Karpas-422 (cell line): ENCODE results near the gene MESP2. TPM values are rescaled to one million over a fixed set of nuclear protein-coding genes. Genes with fewer than 3 reads are reported as not detected.

ENCODE experiments used
- DNase-seq: peaks from one replicate; pipeline ENCODE4 v3.0.0-alpha.2; 2015
- H2AFZ ChIP-seq: fragments of 200-600 bp; sonication (generic); 2 replicates; pipeline ENCODE4 v1.6.1; 2014; ENCODE audit warnings: antibody characterized with exemption, low read length, mixed read lengths
- H3K27ac ChIP-seq: fragments of 200-600 bp; sonication (generic); 2 replicates; pipeline ENCODE4 v1.5.1; 2014; ENCODE audit warnings: mild to moderate bottlenecking, low read length, moderate library complexity
- H3K27me3 ChIP-seq: fragments of 200-600 bp; sonication (generic); 2 replicates; pipeline ENCODE4 v1.6.1; 2014; ENCODE audit warnings: low read length, mixed read lengths
- H3K36me3 ChIP-seq: fragments of 200-600 bp; sonication (generic); 2 replicates; pipeline ENCODE4 v1.6.1; 2014; ENCODE audit warnings: low read length, mixed read lengths; ENCODE audit not compliant: insufficient read depth
- H3K4me1 ChIP-seq: fragments of 200-600 bp; sonication (generic); 2 replicates; pipeline ENCODE4 v1.6.1; 2014; ENCODE audit warnings: mild to moderate bottlenecking, low read length, mixed read lengths
- H3K4me2 ChIP-seq: fragments of 200-600 bp; sonication (generic); 2 replicates; pipeline ENCODE4 v1.6.1; 2014; ENCODE audit warnings: low read length, low read depth, mild to moderate bottlenecking; ENCODE audit not compliant: poor library complexity, severe bottlenecking
- H3K4me3 ChIP-seq: fragments of 200-600 bp; sonication (generic); 2 replicates; pipeline ENCODE4 v1.5.1; 2014; ENCODE audit warnings: mild to moderate bottlenecking, antibody characterized with exemption, low read length, mixed read lengths
- H3K79me2 ChIP-seq: fragments of 200-600 bp; sonication (generic); 2 replicates; pipeline ENCODE4 v1.6.1; 2014; ENCODE audit warnings: mild to moderate bottlenecking, low read length, mixed read lengths
- H3K9ac ChIP-seq: fragments of 200-600 bp; sonication (generic); 2 replicates; pipeline ENCODE4 v1.6.0; 2014; ENCODE audit warnings: low read length
- H3K9me2 ChIP-seq: fragments of 200-600 bp; sonication (generic), shearing (Covaris generic); replicated peaks from 2 replicates; pipeline ENCODE4 v1.6.0; 2014; ENCODE audit warnings: mild to moderate bottlenecking, low read length, moderate library complexity; ENCODE audit not compliant: insufficient read depth
- H3K9me3 ChIP-seq: fragments of 300-700, 200-600 bp; sonication (generic); 2 replicates; pipeline ENCODE4 v1.6.1; 2014; ENCODE audit warnings: low read length, mixed read lengths
- H4K20me1 ChIP-seq: fragments of 200-600 bp; sonication (generic); 2 replicates; pipeline ENCODE4 v1.6.1; 2014; ENCODE audit warnings: mild to moderate bottlenecking, antibody characterized with exemption, low read length, low read depth; ENCODE audit not compliant: insufficient read depth
- total RNA-seq: library from RNA; depleted of rRNA; stranded (reverse); fragments of >200 nt; shearing (Covaris generic); gene quantifications from 2 replicates; pipeline ENCODE4 v1.2.3, GENCODE V29; 2014; ENCODE audit warnings: low replicate concordance

Gene MESP2
- total RNA-seq, 1 experiment from 2014 or later: not detected

DNA sequence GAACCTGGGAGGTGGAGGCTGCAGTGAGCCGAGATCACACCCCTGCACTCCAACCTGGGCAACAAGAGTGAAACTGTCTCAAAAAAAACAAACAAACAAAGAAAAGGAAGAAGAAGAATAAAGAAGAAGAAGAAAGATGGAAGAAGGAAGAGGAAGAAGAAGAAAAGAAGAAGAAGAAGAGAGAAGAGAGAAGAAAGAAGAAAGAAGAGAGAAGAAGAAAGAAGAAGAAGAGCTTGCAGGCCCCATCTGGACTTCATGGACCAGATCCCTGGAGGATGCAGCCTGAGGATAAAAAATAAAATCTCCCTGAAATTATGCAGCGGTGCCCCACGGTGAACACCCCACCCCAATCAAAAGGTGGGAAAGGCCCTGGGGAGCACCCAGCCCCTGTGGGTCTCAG is 16.3 kb upstream of the MESP2 start:
- Histone ChIP-seq H3K9me3 (no peaks in the 10 kb centered on the region), H3K4me2 (no peak overlapping the region), H3K4me1 (no peaks in the 10 kb centered on the region), H3K27me3 (no peaks in the 10 kb centered on the region), H3K9ac (no peak overlapping the region), H3K79me2 (no peaks in the 10 kb centered on the region), H3K27ac (no peak overlapping the region), H3K9me2 (no peaks in the 10 kb centered on the region), H4K20me1 (no peaks in the 10 kb centered on the region), H3K36me3 (no peaks in the 10 kb centered on the region), H3K4me3 (no peak overlapping the region), H2AFZ (no peak overlapping the region)
- no peak for DNase-seq

DNA sequence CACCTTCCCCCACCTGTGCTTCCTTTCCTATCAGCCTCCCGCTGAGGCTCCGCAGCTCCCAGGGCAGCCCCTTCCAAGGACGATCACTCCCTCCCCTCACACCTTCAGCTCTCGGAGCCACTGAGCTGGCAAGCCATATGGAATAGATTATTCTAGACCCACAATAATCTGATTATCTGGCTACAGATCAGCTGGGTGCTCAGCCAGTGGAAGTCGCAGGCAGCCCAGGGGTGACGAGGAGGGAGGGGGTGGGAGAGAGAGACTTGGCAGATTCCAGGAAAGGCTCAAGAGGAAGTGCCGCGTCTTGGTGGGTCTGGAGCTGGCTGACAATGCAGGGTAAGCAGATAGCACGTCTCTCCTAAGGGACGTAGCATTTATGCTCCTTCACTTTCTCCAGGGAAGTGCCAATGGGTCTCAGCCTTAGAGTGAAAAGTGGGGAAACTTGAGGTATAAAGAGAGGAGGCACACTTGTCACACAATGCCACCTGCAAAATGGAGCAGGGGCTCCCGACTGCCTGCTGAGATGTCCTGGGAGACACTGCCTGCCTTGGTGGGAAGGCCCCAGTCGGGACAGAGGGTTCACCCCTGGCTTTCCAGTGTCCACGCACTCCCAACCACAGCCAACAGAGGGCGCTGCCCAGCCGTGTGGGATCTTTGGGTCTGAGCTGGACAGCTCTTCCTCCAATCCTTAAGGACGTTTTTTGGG is 15.7 kb upstream of the MESP2 start:
- no peaks in the 10 kb centered on the region for H3K9me2 ChIP-seq
- H3K4me1 ChIP-seq: no peaks in the 10 kb centered on the region
- H3K9me3 ChIP-seq: no peaks in the 10 kb centered on the region
- no peak overlapping the region for H2AFZ ChIP-seq
- no peaks in the 10 kb centered on the region for H3K36me3 ChIP-seq
- no peak overlapping the region for H3K4me3 ChIP-seq
- no peaks in the 10 kb centered on the region for H3K27me3 ChIP-seq
- H3K4me2 ChIP-seq: no peak overlapping the region
- no peak overlapping the region for H3K9ac ChIP-seq
- no peaks in the 10 kb centered on the region for H4K20me1 ChIP-seq
- peak; percentile 90 for DNase-seq
- H3K79me2 ChIP-seq: no peaks in the 10 kb centered on the region
- no peak overlapping the region for H3K27ac ChIP-seq

DNA sequence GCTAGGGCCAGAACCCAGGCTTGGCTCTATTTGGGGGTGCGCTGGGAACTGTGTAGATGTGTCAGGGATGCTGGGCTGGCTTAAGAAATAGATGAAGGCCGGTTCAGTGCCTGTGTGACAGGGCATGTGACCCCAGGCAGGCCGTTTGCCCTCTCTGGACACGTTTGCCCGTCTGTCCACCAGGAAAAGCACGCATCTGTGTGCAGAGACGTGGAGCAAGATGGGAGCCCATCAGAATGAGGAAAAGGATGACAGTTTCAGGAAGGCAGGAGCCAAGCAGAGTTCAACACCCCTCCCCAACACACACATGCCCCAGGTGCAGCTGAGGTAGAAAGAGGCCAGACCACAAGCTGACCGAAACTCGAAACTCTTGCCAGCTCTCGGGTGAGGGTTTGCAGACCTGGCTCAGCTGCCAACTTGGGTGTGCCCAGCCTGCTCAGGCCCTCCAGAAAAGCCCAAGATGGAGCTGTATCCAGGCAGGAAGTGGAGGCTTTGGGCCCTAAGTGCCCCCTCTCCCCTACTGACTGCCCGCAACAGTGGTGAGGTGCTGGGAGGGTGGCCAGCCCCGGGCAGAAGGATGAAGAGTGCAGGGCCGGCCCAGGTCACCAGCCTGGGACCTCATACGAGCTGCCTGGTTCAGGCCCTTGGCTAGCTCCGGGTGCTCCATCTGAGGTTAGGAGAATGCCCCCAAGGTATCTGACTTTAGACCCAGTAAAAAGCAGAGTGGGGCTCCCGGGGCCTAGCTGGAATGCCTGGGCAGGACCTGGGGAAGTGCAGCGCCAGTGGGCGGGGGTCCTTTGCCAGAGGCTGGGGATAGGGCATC is 14.9 kb upstream of the MESP2 start:
- H3K9me2 ChIP-seq: no peaks in the 10 kb centered on the region
- no peaks in the 10 kb centered on the region for H3K27me3 ChIP-seq
- no peaks in the 10 kb centered on the region for H3K9me3 ChIP-seq
- H3K79me2 ChIP-seq: no peaks in the 10 kb centered on the region
- no peaks in the 10 kb centered on the region for H3K36me3 ChIP-seq
- H3K4me3 ChIP-seq: no peak overlapping the region
- H3K27ac ChIP-seq: no peak overlapping the region
- H3K9ac ChIP-seq: no peak overlapping the region
- no peak overlapping the region for H2AFZ ChIP-seq
- H3K4me2 ChIP-seq: no peak overlapping the region
- no peaks in the 10 kb centered on the region for H4K20me1 ChIP-seq
- H3K4me1 ChIP-seq: no peaks in the 10 kb centered on the region
- no peak for DNase-seq

DNA sequence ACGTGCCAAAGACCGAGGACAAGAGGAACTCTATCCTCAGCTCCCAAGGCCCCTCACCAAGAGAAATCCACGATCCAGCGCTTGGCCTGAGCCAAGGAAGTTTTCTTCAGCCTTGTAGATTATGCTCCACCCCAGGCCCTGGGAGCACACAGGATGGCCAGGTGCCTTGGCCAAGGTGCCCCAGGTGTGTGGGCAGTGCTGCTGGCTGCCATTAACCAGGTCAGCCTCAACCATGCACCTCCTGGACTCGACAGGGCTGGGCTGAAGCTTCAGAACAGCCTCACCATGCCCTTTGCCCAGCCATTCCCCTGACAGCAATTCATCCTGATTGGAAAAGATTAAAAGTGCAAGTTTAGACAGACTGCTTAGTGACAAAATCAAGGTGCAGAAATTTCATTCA is 14.2 kb upstream of the MESP2 start:
- H3K4me3 ChIP-seq: no peak overlapping the region
- H3K79me2 ChIP-seq: no peaks in the 10 kb centered on the region
- no peaks in the 10 kb centered on the region for H3K9me2 ChIP-seq
- no peak overlapping the region for H3K9ac ChIP-seq
- H3K4me1 ChIP-seq: no peaks in the 10 kb centered on the region
- no peak for DNase-seq
- H3K4me2 ChIP-seq: no peak overlapping the region
- no peak overlapping the region for H3K27ac ChIP-seq
- no peak overlapping the region for H2AFZ ChIP-seq
- H4K20me1 ChIP-seq: no peaks in the 10 kb centered on the region
- H3K9me3 ChIP-seq: no peaks in the 10 kb centered on the region
- no peaks in the 10 kb centered on the region for H3K36me3 ChIP-seq
- H3K27me3 ChIP-seq: no peaks in the 10 kb centered on the region

DNA sequence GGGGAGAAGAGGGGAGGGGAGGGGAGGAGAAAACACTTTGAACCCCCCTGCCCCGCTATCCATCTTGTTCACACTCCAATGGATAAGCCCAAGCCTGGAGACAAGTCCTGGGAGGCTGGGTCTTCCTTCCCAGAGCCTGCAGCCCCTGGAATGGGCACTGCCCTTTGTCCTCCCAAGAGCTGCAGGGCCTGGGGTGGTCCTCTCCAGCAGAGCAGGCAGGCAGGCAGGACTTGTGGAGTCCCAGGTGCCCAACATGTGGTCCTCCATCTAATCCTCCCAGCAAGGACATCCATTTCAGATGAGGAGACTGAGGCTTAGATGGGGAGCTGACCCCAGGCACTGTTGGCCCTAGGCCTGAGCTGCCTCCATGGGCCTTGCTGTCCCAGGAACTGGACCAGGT is 10.4 kb upstream of the MESP2 start:
- no peaks in the 10 kb centered on the region for H3K79me2 ChIP-seq

DNA sequence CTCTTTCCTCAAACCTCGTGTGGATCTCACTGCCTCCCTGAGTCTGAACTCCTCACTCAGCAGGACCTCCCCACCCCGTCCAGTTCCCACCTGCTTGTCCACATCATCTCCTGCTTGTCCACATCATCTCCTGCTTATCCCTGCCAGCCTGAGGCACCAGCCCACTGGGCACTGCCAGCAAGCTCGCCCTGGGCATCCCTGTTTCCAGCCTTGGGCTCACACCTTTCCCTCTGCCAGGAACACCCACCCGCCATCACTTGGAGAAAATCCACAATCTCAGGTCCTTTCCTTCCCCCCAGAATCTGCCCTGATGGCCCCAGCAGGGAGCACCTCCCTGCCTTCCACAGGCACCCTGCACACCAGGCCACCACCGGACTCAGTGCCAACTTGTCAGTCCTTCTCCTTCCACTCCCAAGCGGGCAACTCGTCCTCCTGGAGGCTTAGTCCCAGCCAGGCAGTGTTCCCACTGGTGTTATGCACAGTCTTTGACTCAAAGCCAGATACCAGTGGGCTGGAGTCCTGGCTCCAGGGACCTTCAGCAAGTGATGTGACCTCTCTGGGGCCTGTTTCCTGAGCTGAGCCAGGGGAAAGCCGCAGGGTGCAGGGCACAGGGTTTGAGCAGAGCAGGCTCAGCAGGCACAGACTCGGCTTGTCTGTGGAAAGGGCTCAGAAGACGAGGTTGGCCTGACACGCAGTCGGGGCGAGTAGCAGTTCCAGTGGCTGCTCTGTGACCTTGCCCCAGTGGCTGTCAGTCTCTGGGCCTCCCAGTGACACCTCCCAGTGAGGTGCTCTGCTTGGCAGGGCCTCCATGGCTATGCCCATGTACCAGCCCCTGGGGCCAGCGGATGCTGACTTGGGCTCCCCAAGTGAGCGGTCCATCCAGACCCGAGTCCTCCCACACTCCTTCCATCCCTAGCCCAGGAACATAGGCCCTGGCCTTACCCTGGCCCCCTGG is 9.5 kb upstream of the MESP2 start:
- no peak overlapping the region for H2AFZ ChIP-seq
- H3K9ac ChIP-seq: no peak overlapping the region
- no peaks in the 10 kb centered on the region for H3K9me2 ChIP-seq
- no peak overlapping the region for H3K27ac ChIP-seq
- no peaks in the 10 kb centered on the region for H4K20me1 ChIP-seq
- H3K9me3 ChIP-seq: no peaks in the 10 kb centered on the region
- no peak overlapping the region for H3K4me3 ChIP-seq
- no peak overlapping the region for H3K4me2 ChIP-seq
- no peaks in the 10 kb centered on the region for H3K79me2 ChIP-seq
- no peaks in the 10 kb centered on the region for H3K27me3 ChIP-seq
- no peaks in the 10 kb centered on the region for H3K36me3 ChIP-seq
- no peak for DNase-seq
- no peaks in the 10 kb centered on the region for H3K4me1 ChIP-seq

More for the DNA sequence above, 10.4 kb upstream of the MESP2 start:
- Histone ChIP-seq H3K27ac (no peak overlapping the region), H2AFZ (no peak overlapping the region), H3K27me3 (no peaks in the 10 kb centered on the region), H3K9me3 (no peaks in the 10 kb centered on the region), H4K20me1 (no peaks in the 10 kb centered on the region), H3K4me2 (no peak overlapping the region), H3K4me3 (no peak overlapping the region), H3K9ac (no peak overlapping the region), H3K4me1 (no peaks in the 10 kb centered on the region), H3K9me2 (no peaks in the 10 kb centered on the region), H3K36me3 (no peaks in the 10 kb centered on the region)
- DNase-seq: no peak

DNA sequence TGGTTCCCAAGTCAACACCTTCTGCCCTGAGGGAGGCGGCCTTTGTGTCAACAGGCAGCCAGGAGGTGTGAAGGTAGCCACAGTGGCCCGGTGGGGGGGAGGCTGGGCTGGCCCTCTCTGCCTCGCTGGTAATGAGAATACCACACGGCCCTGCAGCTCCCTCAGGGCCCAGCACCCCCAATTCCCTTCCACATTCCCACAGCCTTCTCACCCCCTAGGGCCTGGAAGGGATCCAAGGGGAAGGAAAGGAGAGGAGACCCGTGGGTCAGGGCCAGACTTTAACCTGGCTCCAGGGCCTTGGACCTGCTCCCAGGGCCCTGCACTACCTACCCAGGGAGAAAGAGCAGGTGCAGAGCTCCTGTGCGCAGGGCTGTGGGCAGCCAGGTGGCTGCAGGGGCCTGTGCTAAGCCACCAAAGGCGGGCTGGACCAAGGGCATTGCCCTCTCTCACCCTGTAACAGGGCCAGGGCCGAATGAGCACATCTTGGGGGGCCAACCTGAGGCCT is 8.7 kb upstream of the MESP2 start:
- H3K9ac ChIP-seq: no peak overlapping the region

More for the DNA sequence above, 8.7 kb upstream of the MESP2 start:
- Histone ChIP-seq H4K20me1 (no peaks in the 10 kb centered on the region), H3K27ac (no peak overlapping the region), H3K4me3 (no peak overlapping the region), H3K79me2 (no peaks in the 10 kb centered on the region), H3K9me2 (no peaks in the 10 kb centered on the region), H3K27me3 (no peaks in the 10 kb centered on the region), H2AFZ (no peak overlapping the region), H3K4me1 (no peaks in the 10 kb centered on the region), H3K4me2 (no peak overlapping the region), H3K36me3 (no peaks in the 10 kb centered on the region), H3K9me3 (no peaks in the 10 kb centered on the region)
- DNase-seq: no peak
